HepG2 (cell line): Measurements from ENCODE around the gene RARG.

Experiments used
- PAF1 ChIP-seq: IDR thresholded peaks from 2 replicates; pipeline ENCODE4 v1.6.1; 2016; ENCODE audit warnings: missing genetic modification reagents, missing compliant biosample characterization
- TF ChIP-seq, protein P1 (sequence below), 2 experiments: fragments of 450-650 bp in 1 of 2; sonication (generic) in 1 of 2; formaldehyde crosslinking; IDR thresholded peaks; 2 replicates each; pipeline versions ENCODE4 v1.5.0 to v1.8.0; 2020 to 2022; ENCODE audit warnings: mild to moderate bottlenecking in 1 of 2, missing genetic modification reagents in 1 of 2

DNA sequence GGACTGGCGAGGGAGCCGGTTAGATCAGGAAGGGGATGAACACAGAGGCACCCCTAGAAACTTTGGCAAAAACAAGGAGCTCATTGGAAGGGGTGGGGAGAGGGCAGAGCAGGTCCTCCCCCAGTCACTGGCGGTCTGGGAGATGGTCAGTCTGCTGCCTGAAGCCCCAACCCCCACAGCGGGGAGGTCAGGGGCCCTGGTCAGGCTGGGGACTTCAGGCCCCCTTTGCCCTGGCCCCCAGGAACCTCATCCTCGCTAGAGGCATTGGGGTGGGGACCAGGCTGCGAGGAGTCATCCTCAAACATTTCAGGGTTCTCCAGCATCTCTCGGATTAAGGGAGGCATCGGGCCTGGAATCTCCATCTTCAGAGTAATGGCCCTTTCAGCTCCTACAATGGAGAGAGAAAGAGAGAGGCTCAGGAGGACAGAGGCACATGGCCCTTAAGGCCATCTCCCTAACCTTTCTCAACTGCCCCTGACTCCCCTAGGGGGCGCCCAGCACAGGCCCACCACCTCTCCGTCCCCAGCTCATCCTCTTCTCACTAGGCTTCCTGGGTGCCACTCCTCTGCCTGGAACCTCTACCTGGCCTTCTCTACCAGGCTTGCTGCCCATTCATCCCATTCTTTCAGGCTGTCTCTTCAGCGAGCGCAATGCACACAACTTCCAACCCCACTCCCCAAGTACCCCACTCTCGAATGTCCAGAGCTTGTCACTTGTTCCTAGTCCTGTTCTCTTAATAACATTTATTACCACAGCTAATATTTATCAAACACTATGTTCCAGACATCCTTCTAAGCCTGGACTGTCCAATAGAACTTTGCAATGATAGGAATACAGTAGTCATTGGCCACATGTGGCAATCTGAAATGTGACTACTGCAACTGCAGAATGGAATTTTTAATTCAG lies 20.3 kb downstream of the RARG start:
- TF ChIP-seq PAF1 = no peak
- TF ChIP-seq, protein P1, sequence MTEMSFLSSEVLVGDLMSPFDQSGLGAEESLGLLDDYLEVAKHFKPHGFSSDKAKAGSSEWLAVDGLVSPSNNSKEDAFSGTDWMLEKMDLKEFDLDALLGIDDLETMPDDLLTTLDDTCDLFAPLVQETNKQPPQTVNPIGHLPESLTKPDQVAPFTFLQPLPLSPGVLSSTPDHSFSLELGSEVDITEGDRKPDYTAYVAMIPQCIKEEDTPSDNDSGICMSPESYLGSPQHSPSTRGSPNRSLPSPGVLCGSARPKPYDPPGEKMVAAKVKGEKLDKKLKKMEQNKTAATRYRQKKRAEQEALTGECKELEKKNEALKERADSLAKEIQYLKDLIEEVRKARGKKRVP (CRISPR knock-in tag; IDR thresholded peaks at IDR 0.05) = no peak
